ENCODE results near the gene WDR86. TPM values are rescaled to one million over a fixed set of nuclear protein-coding genes. Genes with fewer than 3 reads are reported as not detected.
A peak's percentile ranks its signal among the peaks of the same experiment; 100 is the strongest.

Gene WDR86
- total and polyA plus RNA-seq, 3 experiments from 2014 or later = 0.55 to 10.4 (median 0.59) TPM

- peaks cover 18% of the 10 kb centered on the region for H3K4me1 ChIP-seq (ENCODE audit: insufficient read depth, low read length)
- no peaks in the 10 kb centered on the region for H3K9me3 ChIP-seq (ENCODE audit: low read length)
- Mint-ChIP-seq H3K4me1 (peaks cover 6 to 14% (median 10%) of the 10 kb centered on the region in 3 donors), H3K4me3 (no peak overlapping the region), H3K36me3 (no peaks in the 10 kb centered on the region), H3K9me3 (no peaks in the 10 kb centered on the region), H3K27ac (peak overlapping the region in 2 of 8 donors; percentile 41 to 50), H3K27me3 (peaks cover 9 to 10% of the 10 kb centered on the region in 2 donors)
- ChIA-PET POLR2A (no interaction called here), CTCF (interaction anchor here (0.9 to 2.0 kb wide), 2 partner anchors 17 to 261 kb away, joined by 3 to 6 read pairs; no protein-coding TSS in a partner anchor)
- no peak overlapping the region for H3K4me3 ChIP-seq (ENCODE audit: low read length)
- peaks cover 13% of the 10 kb centered on the region for H3K27me3 ChIP-seq (ENCODE audit: insufficient read depth, low read length, poor library complexity, severe bottlenecking)
- no peaks in the 10 kb centered on the region for H3K36me3 ChIP-seq (ENCODE audit: insufficient read depth, low read length)
- peak in 1 of 5 donors; percentile 40 for DNase-seq
- H3K27ac ChIP-seq (ENCODE audit: low read depth, low read length) = no peak overlapping the region
These were observed 24.8 kb downstream of the WDR86 start for GRCh38 chr7:151384776-151385625.

GRCh38 chr7:151384352-151384697 is 25.5 kb downstream of the WDR86 start:
- ChIA-PET POLR2A (no interaction called here), CTCF (interaction anchor here (0.9 kb wide), 1 partner anchor 261 kb away, joined by 3 read pairs; no protein-coding TSS in a partner anchor)
- peaks cover 0 to 2% (median 0%) of the 10 kb centered on the region in 3 donors for H3K36me3 Mint-ChIP-seq
- no peaks in the 10 kb centered on the region for H3K9me3 Mint-ChIP-seq
- peaks cover 7 to 14% (median 10%) of the 10 kb centered on the region in 3 donors for H3K4me1 Mint-ChIP-seq
- H3K4me3 ChIP-seq (ENCODE audit: low read length) = no peak overlapping the region
- no peak overlapping the region for H3K27ac ChIP-seq (ENCODE audit: low read depth, low read length)
- no peak overlapping the region for H3K4me3 Mint-ChIP-seq
- H3K36me3 ChIP-seq (ENCODE audit: insufficient read depth, low read length) = no peaks in the 10 kb centered on the region
- no peaks in the 10 kb centered on the region for H3K9me3 ChIP-seq (ENCODE audit: low read length)
- H3K4me1 ChIP-seq (ENCODE audit: insufficient read depth, low read length) = peaks cover 18% of the 10 kb centered on the region
- no peak for DNase-seq
- peaks cover 13% of the 10 kb centered on the region for H3K27me3 ChIP-seq (ENCODE audit: insufficient read depth, low read length, poor library complexity, severe bottlenecking)
- H3K27me3 Mint-ChIP-seq = peaks cover 9 to 10% of the 10 kb centered on the region in 2 donors
- peak overlapping the region in 5 of 8 donors; percentile 23 to 88 (median 41) for H3K27ac Mint-ChIP-seq

- ChIA-PET CTCF (interaction anchor here (0.7 to 2.0 kb wide), 4 partner anchors 32 to 91 kb away, joined by 3 to 8 read pairs (median 3); no protein-coding TSS in a partner anchor), POLR2A (no interaction called here)
- H3K4me3 Mint-ChIP-seq = peak overlapping the region in 1 of 7 donors; percentile 56
- no peak overlapping the region for H3K27ac ChIP-seq (ENCODE audit: low read depth, low read length)
- peaks cover 10 to 14% (median 10%) of the 10 kb centered on the region in 3 donors for H3K4me1 Mint-ChIP-seq
- peaks cover 0 to 7% (median 2%) of the 10 kb centered on the region in 3 donors for H3K36me3 Mint-ChIP-seq
- peaks cover 18% of the 10 kb centered on the region for H3K4me1 ChIP-seq (ENCODE audit: insufficient read depth, low read length)
- H3K9me3 ChIP-seq (ENCODE audit: low read length) = no peaks in the 10 kb centered on the region
- peak overlapping the region in 7 of 8 donors; percentile 36 to 88 (median 41) for H3K27ac Mint-ChIP-seq
- H3K9me3 Mint-ChIP-seq = no peaks in the 10 kb centered on the region
- no peaks in the 10 kb centered on the region for H3K36me3 ChIP-seq (ENCODE audit: insufficient read depth, low read length)
- peaks cover 9 to 10% of the 10 kb centered on the region in 2 donors for H3K27me3 Mint-ChIP-seq
- DNase-seq = peak in 1 of 5 donors; percentile 36
- H3K4me3 ChIP-seq (ENCODE audit: low read length) = no peak overlapping the region
- H3K27me3 ChIP-seq (ENCODE audit: insufficient read depth, low read length, poor library complexity, severe bottlenecking) = peaks cover 13% of the 10 kb centered on the region
These were observed 26.0 kb downstream of the WDR86 start for GRCh38 chr7:151383638-151384351.

GRCh38 chr7:151382079-151382885 is 27.6 kb downstream of the WDR86 start:
- H3K27ac ChIP-seq (ENCODE audit: low read depth, low read length) = peak overlapping the region; percentile 16
- peak overlapping the region; percentile 45 for H3K4me3 ChIP-seq (ENCODE audit: low read length)

GRCh38 chr7:151381348-151382078 is 28.3 kb downstream of the WDR86 start:
- Mint-ChIP-seq H3K4me1 (peaks cover 10 to 14% (median 10%) of the 10 kb centered on the region in 3 donors), H3K36me3 (peaks cover 0 to 30% (median 12%) of the 10 kb centered on the region in 3 donors), H3K4me3 (peak overlapping the region in 6 of 7 donors; percentile 8 to 81 (median 78)), H3K9me3 (no peaks in the 10 kb centered on the region), H3K27ac (peak overlapping the region in 4 of 8 donors; percentile 42 to 92 (median 55)), H3K27me3 (peaks cover 9 to 10% of the 10 kb centered on the region in 2 donors)
- Histone ChIP-seq H3K4me1 (ENCODE audit: insufficient read depth, low read length) (peaks cover 18% of the 10 kb centered on the region), H3K27ac (ENCODE audit: low read depth, low read length) (peak overlapping the region; percentile 16), H3K9me3 (ENCODE audit: low read length) (no peaks in the 10 kb centered on the region), H3K27me3 (ENCODE audit: insufficient read depth, low read length, poor library complexity, severe bottlenecking) (peaks cover 13% of the 10 kb centered on the region), H3K4me3 (ENCODE audit: low read length) (peak overlapping the region; percentile 45), H3K36me3 (ENCODE audit: insufficient read depth, low read length) (peaks cover 3% of the 10 kb centered on the region)
- POLR2A ChIA-PET = interaction anchor here (0.7 kb wide), 1 partner anchor 32 kb away, joined by 6 read pairs; no protein-coding TSS in a partner anchor
- CTCF ChIA-PET = no interaction called here
- DNase-seq = peak; percentile 58 to 74 (median 72)

More at GRCh38 chr7:151382079-151382885, 27.6 kb downstream of the WDR86 start:
- H3K9me3 ChIP-seq (ENCODE audit: low read length) = no peaks in the 10 kb centered on the region
- peaks cover 9 to 10% of the 10 kb centered on the region in 2 donors for H3K27me3 Mint-ChIP-seq
- H3K4me1 ChIP-seq (ENCODE audit: insufficient read depth, low read length) = peaks cover 18% of the 10 kb centered on the region
- ChIA-PET POLR2A (no interaction called here), CTCF (interaction anchor here (1.5 to 2.0 kb wide), 2 partner anchors 32 to 66 kb away, joined by 3 to 8 read pairs; no protein-coding TSS in a partner anchor)
- H3K27me3 ChIP-seq (ENCODE audit: insufficient read depth, low read length, poor library complexity, severe bottlenecking) = peaks cover 13% of the 10 kb centered on the region
- peak overlapping the region; percentile 74 to 83 (median 78) for H3K4me3 Mint-ChIP-seq
- DNase-seq = peak; percentile 46 to 67 (median 58)
- H3K9me3 Mint-ChIP-seq = no peaks in the 10 kb centered on the region
- H3K4me1 Mint-ChIP-seq = peaks cover 10 to 14% (median 10%) of the 10 kb centered on the region in 3 donors
- H3K36me3 Mint-ChIP-seq = peaks cover 0 to 22% (median 12%) of the 10 kb centered on the region in 3 donors
- no peaks in the 10 kb centered on the region for H3K36me3 ChIP-seq (ENCODE audit: insufficient read depth, low read length)
- peak overlapping the region; percentile 63 to 97 (median 90) for H3K27ac Mint-ChIP-seq

- H3K9me3 Mint-ChIP-seq = no peaks in the 10 kb centered on the region
- Histone ChIP-seq H3K36me3 (ENCODE audit: insufficient read depth, low read length) (peaks cover 8% of the 10 kb centered on the region), H3K4me3 (ENCODE audit: low read length) (peak overlapping the region; percentile 26), H3K27me3 (ENCODE audit: insufficient read depth, low read length, poor library complexity, severe bottlenecking) (peaks cover 13% of the 10 kb centered on the region), H3K27ac (ENCODE audit: low read depth, low read length) (peak overlapping the region; percentile 9), H3K9me3 (ENCODE audit: low read length) (no peaks in the 10 kb centered on the region), H3K4me1 (ENCODE audit: insufficient read depth, low read length) (peaks cover 18% of the 10 kb centered on the region)
- H3K36me3 Mint-ChIP-seq = peaks cover 0 to 35% (median 12%) of the 10 kb centered on the region in 3 donors
- H3K27ac Mint-ChIP-seq = peak overlapping the region in 7 of 8 donors; percentile 26 to 87 (median 50)
- peak overlapping the region; percentile 26 to 77 (median 61) for H3K4me3 Mint-ChIP-seq
- DNase-seq = no peak
- POLR2A ChIA-PET = interaction anchor here (0.7 kb wide), 1 partner anchor 31 kb away, joined by 6 read pairs; no protein-coding TSS in a partner anchor
- peaks cover 10 to 14% (median 10%) of the 10 kb centered on the region in 3 donors for H3K4me1 Mint-ChIP-seq
- peaks cover 9 to 10% of the 10 kb centered on the region in 2 donors for H3K27me3 Mint-ChIP-seq
- CTCF ChIA-PET = interaction anchor here (0.8 kb wide), 1 partner anchor 13 kb away, joined by 3 read pairs; no protein-coding TSS in a partner anchor
These were observed 28.8 kb downstream of the WDR86 start for GRCh38 chr7:151381098-151381347.
